Erythroblast (primary cell): ENCODE measurements around the gene PGK2.

Experiments used
- GATA1 ChIP-seq: IDR thresholded peaks from 2 replicates; pipeline ENCODE4 v1.6.1; 2011; ENCODE audit warnings: low read depth, mild to moderate bottlenecking, control low read depth, low read length, moderate library complexity
- POLR2A ChIP-seq: IDR thresholded peaks from 2 replicates; pipeline ENCODE4 v1.6.1; 2011; ENCODE audit warnings: mild to moderate bottlenecking, low read length

GRCh38 chr6:49815166-49815565, 28.1 kb upstream of the PGK2 start:
- TF ChIP-seq POLR2A (no peak), GATA1 (no peak)
